Fibroblast of lung (primary cell): ENCODE results near the gene KIF1B. TPM values are rescaled to one million over a fixed set of nuclear protein-coding genes. Genes with fewer than 3 reads are reported as not detected.
A peak's percentile ranks its signal among the peaks of the same experiment; 100 is the strongest.

ENCODE experiments used
- DNase-seq, 2 donors: peaks; one replicate each; pipeline versions ENCODE4 v3.0.0 to v3.0.0-alpha.2; 2010; ENCODE audit warnings: low read depth in 2 of 2
- H2AFZ ChIP-seq: 2 replicates; pipeline ENCODE4 v1.5.1; 2012; ENCODE audit warnings: low read length, control low read depth, inconsistent platforms
- H3K27ac ChIP-seq: 2 replicates; pipeline ENCODE4 v1.5.1; 2011; ENCODE audit warnings: low read length, control low read depth; ENCODE audit not compliant: insufficient read depth
- H3K27me3 ChIP-seq: 2 replicates; pipeline ENCODE4 v1.5.1; 2011; ENCODE audit warnings: mild to moderate bottlenecking, low read length; ENCODE audit not compliant: control insufficient read depth, insufficient read depth
- H3K36me3 ChIP-seq: 2 replicates; pipeline ENCODE4 v1.5.1; 2011; ENCODE audit warnings: low read length; ENCODE audit not compliant: control insufficient read depth, insufficient read depth
- H3K4me1 ChIP-seq: 2 replicates; pipeline ENCODE4 v1.5.1; 2011; ENCODE audit warnings: low read length; ENCODE audit not compliant: control insufficient read depth, insufficient read depth; ENCODE audit errors: extremely low read depth
- H3K4me2 ChIP-seq: 2 replicates; pipeline ENCODE4 v1.5.1; 2011; ENCODE audit warnings: low read length, control low read depth; ENCODE audit not compliant: insufficient read depth; ENCODE audit errors: extremely low read depth
- H3K4me3 ChIP-seq, 4 experiments: fragments of 200-600 bp in 1 of 4; sonication (generic) in 1 of 4; replicated peaks in 1 of 4; 2 replicates each; pipeline ENCODE4 v1.5.1; 2011 to 2016; ENCODE audit warnings: low read length in 4 of 4, low read depth in 3 of 4, mild to moderate bottlenecking in 3 of 4, control low read depth in 2 of 4, inconsistent platforms in 1 of 4, mixed read lengths in 1 of 4; ENCODE audit not compliant: insufficient read depth in 1 of 4; ENCODE audit errors: control extremely low read depth in 1 of 4
- H3K79me2 ChIP-seq: 2 replicates; pipeline ENCODE4 v1.5.1; 2012; ENCODE audit warnings: mild to moderate bottlenecking, low read length, inconsistent platforms; ENCODE audit not compliant: control insufficient read depth, insufficient read depth
- H3K9ac ChIP-seq: 2 replicates; pipeline ENCODE4 v1.5.1; 2011; ENCODE audit warnings: mild to moderate bottlenecking, low read length, control low read depth; ENCODE audit not compliant: insufficient read depth
- H3K9me3 ChIP-seq: 2 replicates; pipeline ENCODE4 v1.5.1; 2012; ENCODE audit warnings: low read depth, low read length; ENCODE audit not compliant: control insufficient read depth, insufficient read depth
- H4K20me1 ChIP-seq: 2 replicates; pipeline ENCODE4 v1.5.1; 2011; ENCODE audit warnings: low read length; ENCODE audit not compliant: control insufficient read depth, insufficient read depth; ENCODE audit errors: extremely low read depth
- CTCF ChIP-seq, 2 donors: IDR thresholded peaks in 1 of 2; conservative IDR thresholded peaks in 1 of 2; 1 replicate in 1 of 2; 2 replicates in 1 of 2; pipeline ENCODE4 v1.5.1; 2011 to 2012; ENCODE audit warnings: low read length in 2 of 2, control low read depth in 1 of 2, inconsistent platforms in 1 of 2, low read depth in 1 of 2, mild to moderate bottlenecking in 1 of 2
- EZH2 ChIP-seq: IDR thresholded peaks from 2 replicates; pipeline ENCODE4 v1.5.1; 2012; ENCODE audit warnings: low read length, control low read depth, mild to moderate bottlenecking; ENCODE audit errors: missing control alignments
- polyA plus RNA-seq, 2 donors: library from polyadenylated mRNA; depleted of rRNA in 1 of 2; stranded (reverse) in 1 of 2; unstranded in 1 of 2; fragments of >200 nt; gene quantifications; 2 replicates each; pipeline ENCODE4 v1.2.1, GENCODE V29; 2011 to 2012; ENCODE audit warnings: missing spikeins in 1 of 2
- total RNA-seq: library from RNA; depleted of rRNA; stranded (reverse); fragments of >200 nt; gene quantifications from 2 replicates; pipeline ENCODE4 v1.2.1, GENCODE V29; 2014

The KIF1B gene
- total and polyA plus RNA-seq, 2 donors (not counting 1 experiment from before 2014, with no cell fraction given), result 23.6 to 34.3 TPM

GRCh38 chr1:10378081-10378841 lies 167.9 kb downstream of the KIF1B start:
- no peaks in the 10 kb centered on the region for H3K9me3 ChIP-seq
- no peaks in the 10 kb centered on the region for H4K20me1 ChIP-seq
- H3K4me1 ChIP-seq, result peaks cover 10% of the 10 kb centered on the region
- no peak overlapping the region for H2AFZ ChIP-seq
- no peaks in the 10 kb centered on the region for H3K27me3 ChIP-seq
- peak overlapping the region; percentile 70 for H3K27ac ChIP-seq
- H3K4me2 ChIP-seq, result no peak overlapping the region
- TF ChIP-seq EZH2 (no peak), CTCF (conservative IDR thresholded peaks at IDR 0.05 in 1 of 2, IDR thresholded peaks at IDR 0.05 in 1 of 2; ENCODE audit: low read depth in 1 of 2, low read length in 2 of 2) (no peak)
- H3K9ac ChIP-seq, result no peak overlapping the region
- peak; percentile 46 to 96 for DNase-seq
- no peak overlapping the region for H3K4me3 ChIP-seq
- H3K79me2 ChIP-seq, result no peaks in the 10 kb centered on the region
- no peaks in the 10 kb centered on the region for H3K36me3 ChIP-seq

GRCh38 chr1:10379101-10379620 lies 168.8 kb downstream of the KIF1B start:
- Histone ChIP-seq H3K4me1 (peaks cover 10% of the 10 kb centered on the region), H3K79me2 (no peaks in the 10 kb centered on the region), H4K20me1 (no peaks in the 10 kb centered on the region), H3K36me3 (no peaks in the 10 kb centered on the region), H3K27me3 (no peaks in the 10 kb centered on the region), H3K4me2 (no peak overlapping the region), H3K9ac (no peak overlapping the region), H3K9me3 (no peaks in the 10 kb centered on the region), H3K27ac (peak overlapping the region; percentile 70), H3K4me3 (no peak overlapping the region), H2AFZ (no peak overlapping the region)
- no peak for TF ChIP-seq EZH2
- no peak for TF ChIP-seq CTCF (conservative IDR thresholded peaks at IDR 0.05 in 1 of 2, IDR thresholded peaks at IDR 0.05 in 1 of 2; ENCODE audit: low read depth in 1 of 2, low read length in 2 of 2)
- DNase-seq, result no peak

GRCh38 chr1:10379676-10380075 lies 169.3 kb downstream of the KIF1B start:
- H3K27ac ChIP-seq, result no peak overlapping the region
- no peaks in the 10 kb centered on the region for H3K36me3 ChIP-seq
- H3K27me3 ChIP-seq, result no peaks in the 10 kb centered on the region
- TF ChIP-seq EZH2 (no peak), CTCF (conservative IDR thresholded peaks at IDR 0.05 in 1 of 2, IDR thresholded peaks at IDR 0.05 in 1 of 2; ENCODE audit: low read depth in 1 of 2, low read length in 2 of 2) (no peak)
- no peak for DNase-seq
- no peak overlapping the region for H3K9ac ChIP-seq
- no peaks in the 10 kb centered on the region for H3K79me2 ChIP-seq
- no peaks in the 10 kb centered on the region for H4K20me1 ChIP-seq
- H3K4me3 ChIP-seq, result no peak overlapping the region
- H3K4me2 ChIP-seq, result no peak overlapping the region
- H3K4me1 ChIP-seq, result peaks cover 10% of the 10 kb centered on the region
- H3K9me3 ChIP-seq, result no peaks in the 10 kb centered on the region
- H2AFZ ChIP-seq, result no peak overlapping the region
